Activated T-cell treated with anti-CD3 and anti-CD28 coated beads, Interleukin-2, amount 50 U/mL, for 24 hours (primary cell): ENCODE measurements around the gene ARL2.
A peak's percentile ranks its signal among the peaks of the same experiment; 100 is the strongest.
"Not testable (repeated sequence)": the region's sequence is repeated elsewhere in the genome, so short reads cannot be mapped to it uniquely, and the experiment has no call there.

ENCODE experiments used
- DNase-seq: peaks from one replicate; pipeline ENCODE4 v3.0.0-alpha.2; 2020
- H3K27ac Mint-ChIP-seq: 2 replicates; pipeline ENCODE4 v1.8.0; 2020; ENCODE audit warnings: mild to moderate bottlenecking, mixed read lengths
- H3K27me3 Mint-ChIP-seq: 2 replicates; pipeline ENCODE4 v1.8.0; 2020; ENCODE audit warnings: mixed read lengths
- H3K36me3 Mint-ChIP-seq: 2 replicates; pipeline ENCODE4 v1.8.0; 2020; ENCODE audit warnings: low read depth, mixed read lengths
- H3K4me1 Mint-ChIP-seq: 2 replicates; pipeline ENCODE4 v1.8.0; 2020; ENCODE audit warnings: low read depth, mixed read lengths
- H3K4me3 Mint-ChIP-seq: 2 replicates; pipeline ENCODE4 v1.8.0; 2020; ENCODE audit warnings: mild to moderate bottlenecking, moderate library complexity, mixed read lengths
- H3K9me3 Mint-ChIP-seq: 2 replicates; pipeline ENCODE4 v1.8.0; 2020; ENCODE audit warnings: mixed read lengths

ARL2 gene

GRCh38 chr11:65013888-65014725 is at the start of gene ARL2:
Gene ARL2 (plus strand): TSS chr11:65014160. CDS start chr11:65014208, 48 bp downstream.
- Mint-ChIP-seq H3K9me3 (no peaks in the 10 kb centered on the region), H3K27ac (peak within 1 kb of the TSS; percentile 99), H3K4me1 (peaks cover 31% of the 10 kb centered on the region), H3K36me3 (peaks cover 35% of the 10 kb centered on the region), H3K27me3 (no peaks in the 10 kb centered on the region), H3K4me3 (peak within 1 kb of the TSS; percentile 89)
- peak; percentile 93 for DNase-seq

GRCh38 chr11:64967375-64967774 is 46.6 kb upstream of the ARL2 start:
- peak overlapping the region; percentile 59 for H3K27ac Mint-ChIP-seq
- no peak for DNase-seq
- no peaks in the 10 kb centered on the region for H3K9me3 Mint-ChIP-seq
- H3K4me3 Mint-ChIP-seq = no peak overlapping the region
- H3K27me3 Mint-ChIP-seq = no peaks in the 10 kb centered on the region
- peaks cover 1% of the 10 kb centered on the region for H3K36me3 Mint-ChIP-seq
- peaks cover 43% of the 10 kb centered on the region for H3K4me1 Mint-ChIP-seq

GRCh38 chr11:64969209-64969608 is 44.8 kb upstream of the ARL2 start:
- Mint-ChIP-seq H3K4me1 (peaks cover 44% of the 10 kb centered on the region), H3K36me3 (peaks cover 1% of the 10 kb centered on the region), H3K9me3 (no peaks in the 10 kb centered on the region), H3K27ac (peak overlapping the region; percentile 61), H3K27me3 (no peaks in the 10 kb centered on the region), H3K4me3 (no peak overlapping the region)
- no peak for DNase-seq

- H3K27me3 Mint-ChIP-seq = no peaks in the 10 kb centered on the region
- peaks cover 1% of the 10 kb centered on the region for H3K36me3 Mint-ChIP-seq
- peak overlapping the region; percentile 95 for H3K27ac Mint-ChIP-seq
Observed at GRCh38 chr11:64970731-64971151, 43.2 kb upstream of the ARL2 start.

GRCh38 chr11:64971421-64972233 is 42.3 kb upstream of the ARL2 start, which contains the start of gene MAJIN:
Gene MAJIN (minus strand): TSS chr11:64972108. CDS start chr11:64959405, 12,703 bp downstream.
- no peaks in the 10 kb centered on the region for H3K9me3 Mint-ChIP-seq
- H3K4me3 Mint-ChIP-seq = peak within 1 kb of the TSS; percentile 66
- H3K27me3 Mint-ChIP-seq = no peaks in the 10 kb centered on the region
- H3K27ac Mint-ChIP-seq = peak within 1 kb of the TSS; percentile 95
- peaks cover 47% of the 10 kb centered on the region for H3K4me1 Mint-ChIP-seq
- DNase-seq = peak; percentile 90
- H3K36me3 Mint-ChIP-seq = peaks cover 1% of the 10 kb centered on the region

More at GRCh38 chr11:64970731-64971151, 43.2 kb upstream of the ARL2 start:
- Mint-ChIP-seq H3K4me3 (peak overlapping the region; percentile 66), H3K9me3 (no peaks in the 10 kb centered on the region), H3K4me1 (peaks cover 47% of the 10 kb centered on the region)
- peak; percentile 62 for DNase-seq

GRCh38 chr11:64974124-64974523 is 39.8 kb upstream of the ARL2 start:
- no peak for DNase-seq
- no peak overlapping the region for H3K4me3 Mint-ChIP-seq
- no peak overlapping the region for H3K27ac Mint-ChIP-seq
- H3K9me3 Mint-ChIP-seq = no peaks in the 10 kb centered on the region
- peaks cover 1% of the 10 kb centered on the region for H3K36me3 Mint-ChIP-seq
- H3K27me3 Mint-ChIP-seq = no peaks in the 10 kb centered on the region
- H3K4me1 Mint-ChIP-seq = peaks cover 30% of the 10 kb centered on the region

GRCh38 chr11:64976651-64977050 is 37.3 kb upstream of the ARL2 start:
- Mint-ChIP-seq H3K9me3 (no peaks in the 10 kb centered on the region), H3K4me3 (no peak overlapping the region), H3K27me3 (no peaks in the 10 kb centered on the region), H3K36me3 (no peaks in the 10 kb centered on the region), H3K27ac (no peak overlapping the region), H3K4me1 (peaks cover 13% of the 10 kb centered on the region)
- DNase-seq = no peak

- not testable (repeated sequence) for H3K4me1 Mint-ChIP-seq, H3K36me3 Mint-ChIP-seq, H3K9me3 Mint-ChIP-seq, H3K27me3 Mint-ChIP-seq, H3K27ac Mint-ChIP-seq, H3K4me3 Mint-ChIP-seq, DNase-seq
Observed at GRCh38 chr11:64983339-64983738, 30.6 kb upstream of the ARL2 start.

- peaks cover 2% of the 10 kb centered on the region for H3K27me3 Mint-ChIP-seq
- DNase-seq = no peak
- no peak overlapping the region for H3K4me3 Mint-ChIP-seq
- peaks cover 6% of the 10 kb centered on the region for H3K4me1 Mint-ChIP-seq
- H3K27ac Mint-ChIP-seq = no peak overlapping the region
- no peaks in the 10 kb centered on the region for H3K36me3 Mint-ChIP-seq
- no peaks in the 10 kb centered on the region for H3K9me3 Mint-ChIP-seq
Observed at GRCh38 chr11:64987998-64988854, 25.7 kb upstream of the ARL2 start.

GRCh38 chr11:64989416-64989815 is 24.5 kb upstream of the ARL2 start:
- H3K9me3 Mint-ChIP-seq = no peaks in the 10 kb centered on the region
- H3K27ac Mint-ChIP-seq = no peak overlapping the region
- H3K4me1 Mint-ChIP-seq = peaks cover 6% of the 10 kb centered on the region
- peaks cover 4% of the 10 kb centered on the region for H3K27me3 Mint-ChIP-seq
- DNase-seq = no peak
- no peak overlapping the region for H3K4me3 Mint-ChIP-seq
- no peaks in the 10 kb centered on the region for H3K36me3 Mint-ChIP-seq

GRCh38 chr11:64990222-64990923 is 23.6 kb upstream of the ARL2 start:
- Mint-ChIP-seq H3K27ac (no peak overlapping the region), H3K36me3 (no peaks in the 10 kb centered on the region), H3K9me3 (no peaks in the 10 kb centered on the region), H3K27me3 (peaks cover 2% of the 10 kb centered on the region), H3K4me3 (no peak overlapping the region), H3K4me1 (peaks cover 6% of the 10 kb centered on the region)
- no peak for DNase-seq

GRCh38 chr11:64994318-64994717 is 19.6 kb upstream of the ARL2 start:
- peaks cover 2% of the 10 kb centered on the region for H3K27me3 Mint-ChIP-seq
- no peaks in the 10 kb centered on the region for H3K9me3 Mint-ChIP-seq
- no peaks in the 10 kb centered on the region for H3K36me3 Mint-ChIP-seq
- H3K4me1 Mint-ChIP-seq = peaks cover 17% of the 10 kb centered on the region
- H3K4me3 Mint-ChIP-seq = no peak overlapping the region
- DNase-seq = no peak
- H3K27ac Mint-ChIP-seq = no peak overlapping the region

GRCh38 chr11:64996327-64996709 is 17.6 kb upstream of the ARL2 start:
- Mint-ChIP-seq H3K4me1 (peaks cover 11% of the 10 kb centered on the region), H3K9me3 (no peaks in the 10 kb centered on the region), H3K4me3 (no peak overlapping the region), H3K36me3 (no peaks in the 10 kb centered on the region), H3K27ac (no peak overlapping the region), H3K27me3 (peaks cover 2% of the 10 kb centered on the region)
- DNase-seq = no peak
